OCI-LY7 (cell line): ENCODE results near the gene HOXC9. TPM values are rescaled to one million over a fixed set of nuclear protein-coding genes. Genes with fewer than 3 reads are reported as not detected.

Experiments used
- BruUV-seq: library from RNA; stranded (reverse); fragments of 400-500 nt; replicated peaks from 2 replicates; lab custom pipeline; 2021; lab: Mats Ljungman, UMichigan
- CTCF ChIA-PET: fragments of 300-600 bp; sonication (Branson Sonifier 250); formaldehyde crosslinking; loops from one replicate; lab custom pipeline; 2022; ENCODE audit warnings: antibody characterized with exemption; ENCODE audit not compliant: unreplicated experiment; lab: Charles Lee
- POLR2A ChIA-PET: fragments of 300-600 bp; sonication (Branson Sonifier 250); formaldehyde crosslinking; loops from one replicate; lab custom pipeline; 2022; ENCODE audit warnings: antibody characterized with exemption; lab: Charles Lee
- DNase-seq: peaks from one replicate; pipeline ENCODE4 v3.0.0-alpha.2; 2015; ENCODE audit warnings: low spot score
- H2AFZ ChIP-seq: fragments of 200-600 bp; sonication (generic), shearing (Covaris generic); 2 replicates; pipeline ENCODE4 v1.6.1; 2014; ENCODE audit warnings: mild to moderate bottlenecking, antibody characterized with exemption, low read length, moderate library complexity
- H3K27ac ChIP-seq: fragments of 200-600 bp; sonication (generic); 2 replicates; pipeline ENCODE4 v1.5.1; 2014; ENCODE audit warnings: mixed run types, low read depth, mild to moderate bottlenecking, moderate library complexity, low read length, inconsistent platforms; ENCODE audit not compliant: poor library complexity, severe bottlenecking
- H3K36me3 ChIP-seq: fragments of 200-600 bp; sonication (generic); 2 replicates; pipeline ENCODE4 v1.6.1; 2014; ENCODE audit warnings: mild to moderate bottlenecking, antibody characterized with exemption, low read length, moderate library complexity, mixed read lengths; ENCODE audit not compliant: insufficient read depth
- H3K4me1 ChIP-seq: fragments of 200-600 bp; sonication (generic); 2 replicates; pipeline ENCODE4 v1.5.1; 2014; ENCODE audit warnings: mild to moderate bottlenecking, low read length; ENCODE audit not compliant: insufficient read depth, poor library complexity, severe bottlenecking
- H3K4me2 ChIP-seq: fragments of 200-600 bp; sonication (generic); 2 replicates; pipeline ENCODE4 v1.6.1; 2014; ENCODE audit warnings: mild to moderate bottlenecking, low read length
- H3K4me3 ChIP-seq: fragments of 200-600 bp; sonication (generic); 2 replicates; pipeline ENCODE4 v1.5.1; 2014; ENCODE audit warnings: mild to moderate bottlenecking, low read depth, low read length; ENCODE audit not compliant: poor library complexity, severe bottlenecking
- H3K79me2 ChIP-seq: fragments of 200-600 bp; sonication (generic); 2 replicates; pipeline ENCODE4 v1.6.1; 2016; ENCODE audit warnings: low read depth, mild to moderate bottlenecking, low read length, moderate library complexity, mixed read lengths; ENCODE audit not compliant: insufficient read depth
- H3K9me2 ChIP-seq: fragments of 200-600 bp; sonication (generic); 2 replicates; pipeline ENCODE4 v1.6.1; 2016; ENCODE audit warnings: mild to moderate bottlenecking, low read length, mixed read lengths; ENCODE audit not compliant: insufficient read depth
- H3K9me3 ChIP-seq: fragments of 200-600 bp; sonication (generic); 2 replicates; pipeline ENCODE4 v1.6.1; 2014; ENCODE audit warnings: mild to moderate bottlenecking, mixed run types, low read length, mixed read lengths
- H4K20me1 ChIP-seq: fragments of 200-600 bp; sonication (generic); 2 replicates; pipeline ENCODE4 v1.6.1; 2014; ENCODE audit warnings: mild to moderate bottlenecking, antibody characterized with exemption, low read length, moderate library complexity, mixed read lengths; ENCODE audit not compliant: insufficient read depth
- EZH2phosphoT487 ChIP-seq: fragments of 200-600 bp; sonication (generic); IDR thresholded peaks from 2 replicates; pipeline ENCODE4 v1.6.1; 2018; ENCODE audit warnings: low read depth, borderline replicate concordance, mild to moderate bottlenecking, mixed run types, antibody characterized with exemption, low read length, moderate library complexity, mixed read lengths
- intact Hi-C: fragments of 100-400 bp; cut with micrococcal nuclease; formaldehyde crosslinking; loops from one replicate; pipeline ENCODE4 v1.10.0; 2022; ENCODE audit not compliant: unreplicated experiment
- total RNA-seq, 2 experiments: library from RNA; depleted of rRNA in 1 of 2; stranded (reverse); fragments of >200 nt in 1 of 2; shearing (Covaris generic) in 1 of 2; gene quantifications; 2 replicates each; pipeline ENCODE4 v1.2.3, GENCODE V29; 2014 to 2022
- TF ChIP-seq, protein P1 (sequence below): fragments of 200-600 bp; sonication (generic); conservative IDR thresholded peaks from 2 replicates; pipeline ENCODE4 v1.5.1; 2014; ENCODE audit warnings: mild to moderate bottlenecking, antibody characterized with exemption, low read length, moderate library complexity, mixed read lengths

Gene HOXC9
- total RNA-seq, 2 experiments from 2014 or later = 0.42 TPM; not detected in 1

DNA sequence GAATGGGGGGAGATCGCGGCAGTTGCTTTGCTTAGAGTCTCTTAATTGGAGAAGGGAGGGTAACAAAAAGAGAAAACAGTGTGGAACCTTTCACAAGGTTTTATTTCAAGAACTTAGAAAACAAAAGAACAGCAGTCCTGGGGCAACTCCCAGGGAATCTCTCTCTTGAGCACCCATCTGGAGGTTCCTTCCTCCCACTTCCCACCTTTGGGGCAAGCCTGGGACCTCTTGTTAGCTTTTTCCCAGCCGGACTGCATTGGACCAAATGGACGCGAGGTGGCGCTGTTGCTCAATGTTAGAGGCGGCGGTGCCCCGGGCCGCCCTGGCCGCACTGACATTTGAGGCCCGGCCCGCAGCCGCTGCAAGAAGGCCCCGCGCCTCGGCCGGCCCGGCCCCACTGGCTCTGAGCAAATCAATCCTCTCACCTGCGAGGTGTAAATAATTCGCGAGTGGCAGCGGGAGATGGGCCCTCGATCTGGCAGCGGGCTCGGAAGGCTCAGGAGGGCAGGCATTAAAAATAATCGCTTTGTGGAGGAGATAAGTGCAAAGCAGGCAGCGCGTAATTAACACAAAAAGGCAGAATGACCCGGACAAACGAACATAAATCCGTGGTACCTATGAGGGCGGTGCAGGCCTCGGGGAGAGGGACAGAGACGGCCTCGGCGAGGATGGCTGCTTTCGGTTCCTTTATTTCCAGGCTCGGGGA lies 6.0 kb downstream of the HOXC9 start:
- H3K9me2 ChIP-seq = no peaks in the 10 kb centered on the region
- ChIA-PET POLR2A (interaction anchor here (0.5 to 1.0 kb wide), 3 partner anchors 11 to 210 kb away, joined by 3 to 4 read pairs (median 4); no protein-coding TSS in a partner anchor), CTCF (interaction anchor here (0.7 to 0.9 kb wide), 2 partner anchors 184 to 201 kb away, joined by 3 to 4 read pairs; no protein-coding TSS in a partner anchor)
- peak; percentile 87 for DNase-seq
- no TSS peak for BruUV-seq
- H3K4me1 ChIP-seq = peaks cover 28% of the 10 kb centered on the region
- H3K27ac ChIP-seq = no peak overlapping the region
- H2AFZ ChIP-seq = peak overlapping the region; percentile 77; the same call in 1 of the 2 replicates
- H3K4me2 ChIP-seq = peak overlapping the region; percentile 70
- H3K4me3 ChIP-seq = peak overlapping the region; percentile 44
- H4K20me1 ChIP-seq = no peaks in the 10 kb centered on the region; the same call in 1 of the 2 replicates
- no peak for TF ChIP-seq EZH2phosphoT487
- TF ChIP-seq, protein P1, sequence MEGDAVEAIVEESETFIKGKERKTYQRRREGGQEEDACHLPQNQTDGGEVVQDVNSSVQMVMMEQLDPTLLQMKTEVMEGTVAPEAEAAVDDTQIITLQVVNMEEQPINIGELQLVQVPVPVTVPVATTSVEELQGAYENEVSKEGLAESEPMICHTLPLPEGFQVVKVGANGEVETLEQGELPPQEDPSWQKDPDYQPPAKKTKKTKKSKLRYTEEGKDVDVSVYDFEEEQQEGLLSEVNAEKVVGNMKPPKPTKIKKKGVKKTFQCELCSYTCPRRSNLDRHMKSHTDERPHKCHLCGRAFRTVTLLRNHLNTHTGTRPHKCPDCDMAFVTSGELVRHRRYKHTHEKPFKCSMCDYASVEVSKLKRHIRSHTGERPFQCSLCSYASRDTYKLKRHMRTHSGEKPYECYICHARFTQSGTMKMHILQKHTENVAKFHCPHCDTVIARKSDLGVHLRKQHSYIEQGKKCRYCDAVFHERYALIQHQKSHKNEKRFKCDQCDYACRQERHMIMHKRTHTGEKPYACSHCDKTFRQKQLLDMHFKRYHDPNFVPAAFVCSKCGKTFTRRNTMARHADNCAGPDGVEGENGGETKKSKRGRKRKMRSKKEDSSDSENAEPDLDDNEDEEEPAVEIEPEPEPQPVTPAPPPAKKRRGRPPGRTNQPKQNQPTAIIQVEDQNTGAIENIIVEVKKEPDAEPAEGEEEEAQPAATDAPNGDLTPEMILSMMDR = peak; percentile 99
- no peaks in the 10 kb centered on the region for H3K79me2 ChIP-seq
- no peaks in the 10 kb centered on the region for H3K9me3 ChIP-seq
- intact Hi-C loops = loop anchor here (1.0 to 2.0 kb wide), 6 partner anchors 26 to 211 kb away; no protein-coding TSS in a partner anchor
- no peaks in the 10 kb centered on the region for H3K36me3 ChIP-seq

DNA sequence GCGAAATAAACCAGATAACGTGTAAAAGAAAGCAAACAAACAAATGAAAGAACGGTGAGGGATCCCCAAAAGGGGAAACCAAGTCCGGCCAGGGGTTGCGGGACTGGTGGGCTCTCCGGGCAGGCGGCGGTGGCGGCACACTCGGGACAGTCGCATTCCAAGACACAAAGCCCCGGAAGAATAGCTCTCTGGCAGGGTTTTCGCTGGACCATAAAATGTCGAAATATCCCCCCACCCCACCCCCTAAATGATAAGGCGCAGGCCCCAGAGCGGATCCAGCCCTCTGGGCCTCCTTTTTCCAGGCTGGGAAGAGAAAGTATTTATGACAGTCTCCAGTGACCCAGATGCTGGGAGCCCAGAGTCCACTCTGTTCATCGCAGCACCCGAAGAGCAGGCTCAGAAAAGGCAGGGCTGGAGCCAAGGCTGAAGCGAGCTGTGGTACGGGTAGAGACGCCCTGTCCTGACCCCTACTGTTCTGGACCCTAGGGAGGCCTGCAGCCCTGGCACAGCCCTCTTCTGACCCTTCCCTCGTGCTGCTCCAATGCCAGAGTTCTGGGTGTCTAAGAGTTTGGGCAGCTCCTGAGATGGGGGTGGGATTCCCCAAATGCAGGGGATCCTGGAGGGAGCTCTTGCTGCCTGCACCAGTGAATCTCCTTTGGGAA lies 6.7 kb downstream of the HOXC9 start:
- peaks cover 35% of the 10 kb centered on the region for H3K4me1 ChIP-seq
- no peaks in the 10 kb centered on the region for H3K36me3 ChIP-seq
- H3K9me3 ChIP-seq = no peaks in the 10 kb centered on the region
- no peak for DNase-seq
- H3K4me2 ChIP-seq = peak overlapping the region; percentile 70
- H2AFZ ChIP-seq = peak overlapping the region; percentile 77; the same call in 1 of the 2 replicates
- H3K79me2 ChIP-seq = no peaks in the 10 kb centered on the region
- intact Hi-C loops = loop anchor here (1.0 to 2.0 kb wide), 6 partner anchors 26 to 210 kb away; no protein-coding TSS in a partner anchor
- H3K27ac ChIP-seq = no peak overlapping the region
- no peaks in the 10 kb centered on the region for H3K9me2 ChIP-seq
- CTCF ChIA-PET = interaction anchor here (0.6 kb wide), 2 partner anchors 16 to 26 kb away, joined by 3 read pairs; no protein-coding TSS in a partner anchor
- H3K4me3 ChIP-seq = peak overlapping the region; percentile 44
- TF ChIP-seq, protein P1 = no peak
- TF ChIP-seq EZH2phosphoT487 = no peak
- POLR2A ChIA-PET = interaction anchor here (0.9 to 1.6 kb wide), 4 partner anchors 10 to 59 kb away, joined by 3 to 4 read pairs (median 4); partner anchors contain the start of gene HOXC4
- BruUV-seq = no TSS peak
- no peaks in the 10 kb centered on the region for H4K20me1 ChIP-seq
